HG03571 (cell line): ENCODE data around the gene NFATC1.
"Not testable (repeated sequence)": the region's sequence is repeated elsewhere in the genome, so short reads cannot be mapped to it uniquely, and the experiment has no call there.

Source experiments
- ATAC-seq: cut with Tn5 transposase; IDR thresholded peaks from one replicate; pipeline ENCODE4 v1.9.1; 2021; ENCODE audit not compliant: unreplicated experiment

NFATC1 gene

GRCh38 chr18:79470547-79470946, 74.8 kb downstream of the NFATC1 start:
- ATAC-seq, result no peak

DNA sequence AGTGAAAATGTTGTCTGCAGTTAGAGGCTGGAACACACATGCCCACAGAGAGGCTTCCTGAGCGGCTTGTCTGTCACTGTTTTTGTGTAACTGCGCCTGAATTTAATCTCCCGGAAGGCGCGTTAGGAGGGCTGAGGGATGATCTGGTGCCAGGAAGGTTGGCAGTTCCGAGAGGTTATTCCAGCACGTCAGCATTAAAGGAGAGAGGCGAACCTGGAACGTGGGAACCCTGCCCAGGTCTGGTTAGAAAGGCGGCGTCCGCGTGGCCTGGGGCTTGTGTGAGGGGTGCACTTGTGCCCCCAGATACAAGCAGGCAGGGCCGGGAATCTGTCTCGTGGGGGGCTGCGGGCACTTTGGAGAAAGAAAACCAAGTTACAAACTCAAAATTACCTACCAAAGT, 75.3 kb downstream of the NFATC1 start:
- ATAC-seq, result no peak

DNA sequence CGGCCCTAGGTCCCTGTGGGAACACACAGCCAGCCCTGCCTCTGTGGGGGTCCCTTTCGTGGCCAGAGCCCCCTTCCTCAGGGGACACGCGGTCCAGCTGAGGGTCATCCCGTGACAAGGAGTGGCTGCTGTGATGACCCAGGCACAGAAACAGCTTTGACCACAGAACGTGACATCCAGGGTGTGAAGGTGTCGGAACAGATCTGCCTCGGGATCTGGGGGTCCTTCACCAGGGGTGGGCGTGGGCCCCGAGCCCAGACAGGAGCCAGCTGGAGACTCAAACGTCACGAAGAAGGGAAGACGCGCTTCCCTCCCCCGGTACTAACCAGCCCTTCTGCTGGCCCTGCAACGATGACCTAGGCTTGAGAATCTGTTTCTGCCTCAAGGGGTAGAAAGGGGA, 75.9 kb downstream of the NFATC1 start:
- no peak for ATAC-seq

- no peak for ATAC-seq
Observed at GRCh38 chr18:79472176-79472575, 76.4 kb downstream of the NFATC1 start.

- no peak for ATAC-seq
Observed at GRCh38 chr18:79472946-79473345, 77.2 kb downstream of the NFATC1 start.

DNA sequence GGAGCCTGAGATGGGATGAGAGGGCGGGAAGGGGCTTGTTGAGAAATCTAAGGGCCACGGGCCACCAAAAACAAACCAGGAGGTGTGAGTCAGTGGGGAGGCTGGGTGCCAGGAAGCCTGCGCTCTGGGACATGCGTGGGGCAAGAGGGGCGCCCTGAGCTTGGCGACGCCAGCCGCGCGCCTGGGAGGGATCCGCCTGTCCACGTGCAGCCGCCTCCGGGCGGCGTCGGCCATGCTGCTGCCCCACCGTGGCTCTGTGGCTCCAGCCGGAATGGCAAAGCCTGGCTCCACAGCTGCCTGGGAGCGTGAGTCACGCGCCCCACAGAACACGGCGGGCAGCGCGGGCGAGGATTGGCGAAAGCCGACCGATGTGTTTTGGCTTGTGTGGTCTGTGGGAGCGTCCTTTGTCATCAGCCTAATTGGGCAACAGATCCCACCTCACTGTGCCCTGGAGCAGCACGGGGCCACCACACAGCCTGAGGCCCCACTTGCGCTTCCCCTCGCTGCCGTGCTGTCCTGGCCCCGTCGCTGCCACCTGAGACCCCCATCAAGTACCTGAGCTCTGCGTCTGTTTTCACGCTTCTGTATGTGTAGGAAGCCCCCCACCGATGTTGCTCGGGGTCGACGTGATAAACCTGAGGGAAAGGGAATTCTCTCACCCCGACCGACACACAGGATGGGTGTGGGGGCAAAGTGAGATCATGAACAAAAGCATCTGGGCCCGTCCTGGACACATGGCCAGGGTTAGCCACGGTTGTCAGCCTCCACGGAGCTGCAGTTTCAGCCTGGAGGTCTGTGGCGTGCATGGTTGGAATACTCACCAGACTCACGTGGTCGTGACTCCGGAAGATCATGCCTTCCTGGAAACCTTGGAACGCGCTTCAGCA, 80.5 kb downstream of the NFATC1 start:
- no peak for ATAC-seq

- no peak for ATAC-seq
Observed at GRCh38 chr18:79476918-79477571, 81.3 kb downstream of the NFATC1 start.

DNA sequence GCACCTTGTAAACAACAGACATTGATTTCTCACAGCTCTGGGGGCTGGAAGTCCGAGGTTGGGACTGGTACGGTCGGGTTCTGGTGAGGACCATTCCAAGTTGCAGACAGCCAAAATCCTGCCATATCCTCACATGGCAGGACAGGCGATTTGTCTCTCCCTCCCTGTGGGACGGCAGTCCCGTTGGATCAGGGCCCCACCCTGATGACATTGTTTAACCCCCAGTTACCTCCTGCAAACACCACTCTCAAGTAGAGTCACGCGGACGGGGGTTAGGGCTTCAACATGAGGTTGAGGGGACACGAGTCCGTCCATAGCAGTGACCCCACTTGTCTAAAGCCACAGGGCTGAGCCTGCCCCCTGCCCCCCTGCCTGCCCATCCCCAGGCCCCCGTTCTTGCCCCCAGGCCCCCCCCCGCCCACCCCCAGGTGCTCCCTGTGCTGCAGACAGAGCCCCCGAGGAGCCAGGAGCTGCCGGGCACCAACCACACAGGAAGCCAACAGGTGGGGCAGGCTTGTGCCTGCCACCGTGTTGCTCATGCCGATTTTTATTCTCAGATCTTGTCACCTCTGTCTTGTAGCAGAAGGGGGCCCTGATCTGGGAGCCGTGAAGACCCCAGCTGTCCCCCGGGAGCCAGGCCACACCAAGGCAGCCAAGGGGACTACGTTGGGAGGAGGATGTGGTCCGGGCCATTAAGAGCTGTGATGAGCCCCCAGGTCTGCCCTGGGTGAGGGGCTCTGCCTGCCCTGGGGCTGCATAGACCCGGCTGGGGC, 82.2 kb downstream of the NFATC1 start:
- ATAC-seq, result no peak

DNA sequence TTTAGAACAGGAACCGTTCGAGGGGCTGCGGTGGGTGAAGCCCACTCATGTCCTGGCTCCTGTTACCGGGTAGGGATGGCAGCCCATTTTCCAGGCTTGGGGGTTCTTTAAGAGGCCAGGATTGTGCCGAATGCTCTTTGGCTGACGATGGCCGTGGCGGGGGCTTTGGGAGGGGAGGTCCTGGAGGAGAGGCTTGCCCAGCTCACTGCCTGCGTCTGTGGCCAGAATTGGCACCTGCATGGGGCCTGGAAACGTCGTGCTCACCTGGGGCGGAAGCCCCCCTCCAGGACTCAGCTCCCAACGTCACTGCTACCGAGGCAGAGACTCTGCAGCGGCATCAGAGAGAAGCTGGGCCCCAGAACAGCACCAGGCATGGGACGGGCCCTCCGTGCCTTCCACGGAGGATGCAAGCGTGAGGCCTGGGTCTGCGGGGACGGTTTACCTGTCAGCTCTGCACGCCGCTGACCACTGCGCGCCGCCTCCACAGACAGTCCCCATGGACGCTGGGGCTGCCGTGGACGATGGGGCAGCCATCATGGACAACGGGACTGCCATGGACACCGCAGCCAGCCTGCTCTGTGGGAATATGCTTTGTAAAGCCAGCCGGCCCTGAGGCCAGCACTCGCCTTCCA, 82.9 kb downstream of the NFATC1 start:
- no peak for ATAC-seq

DNA sequence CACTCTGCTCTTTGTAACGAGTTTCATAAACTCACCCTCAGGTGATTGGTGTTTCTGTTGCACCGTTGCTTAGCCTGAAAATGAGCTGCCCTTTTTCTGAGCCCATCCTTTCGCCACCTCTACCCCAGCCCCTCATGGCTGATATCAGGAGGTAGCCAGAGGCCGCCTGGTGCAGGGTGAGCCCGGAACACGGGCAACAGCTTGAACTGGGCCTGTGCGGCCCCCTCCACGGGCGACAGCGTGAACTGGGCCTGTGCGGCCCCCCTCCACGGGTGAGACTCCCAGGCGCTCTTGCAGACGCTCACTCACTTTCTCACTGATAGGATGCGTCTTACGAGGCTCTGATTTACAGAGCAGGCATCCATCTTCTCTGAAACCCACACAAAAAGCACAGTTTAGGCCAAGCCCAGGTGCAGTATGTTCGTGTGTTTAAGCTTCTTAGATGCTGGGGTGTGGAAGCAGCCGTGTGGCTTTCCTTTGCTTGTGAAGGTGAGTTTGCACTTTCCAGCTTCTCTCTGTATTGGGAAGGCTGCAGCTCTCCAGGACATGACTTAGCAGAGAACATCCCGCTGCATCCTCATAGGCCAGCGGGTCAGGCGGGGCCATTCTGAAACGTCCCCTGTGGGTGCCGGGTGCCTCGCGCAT, 83.5 kb downstream of the NFATC1 start:
- no peak for ATAC-seq

DNA sequence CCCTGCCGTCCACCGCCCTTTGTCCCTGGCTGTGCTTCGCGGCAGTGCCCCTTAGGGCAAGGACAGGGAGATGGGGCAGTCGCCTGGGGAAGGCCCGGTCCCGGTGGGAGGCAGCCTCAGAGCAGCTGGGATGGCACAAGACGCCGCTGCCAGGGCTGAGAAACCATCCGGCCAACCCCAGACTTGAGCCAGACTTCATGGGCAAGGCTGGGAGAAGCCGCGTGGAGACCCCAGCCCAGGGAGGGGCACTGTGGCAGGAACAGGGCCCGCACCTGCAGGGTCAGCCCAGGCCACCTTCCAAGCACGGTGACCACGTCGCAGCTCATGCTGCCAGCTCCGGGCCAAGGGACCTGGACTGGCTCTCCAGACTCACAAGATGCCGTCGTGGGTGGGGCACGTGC, 84.0 kb downstream of the NFATC1 start:
- no peak for ATAC-seq

DNA sequence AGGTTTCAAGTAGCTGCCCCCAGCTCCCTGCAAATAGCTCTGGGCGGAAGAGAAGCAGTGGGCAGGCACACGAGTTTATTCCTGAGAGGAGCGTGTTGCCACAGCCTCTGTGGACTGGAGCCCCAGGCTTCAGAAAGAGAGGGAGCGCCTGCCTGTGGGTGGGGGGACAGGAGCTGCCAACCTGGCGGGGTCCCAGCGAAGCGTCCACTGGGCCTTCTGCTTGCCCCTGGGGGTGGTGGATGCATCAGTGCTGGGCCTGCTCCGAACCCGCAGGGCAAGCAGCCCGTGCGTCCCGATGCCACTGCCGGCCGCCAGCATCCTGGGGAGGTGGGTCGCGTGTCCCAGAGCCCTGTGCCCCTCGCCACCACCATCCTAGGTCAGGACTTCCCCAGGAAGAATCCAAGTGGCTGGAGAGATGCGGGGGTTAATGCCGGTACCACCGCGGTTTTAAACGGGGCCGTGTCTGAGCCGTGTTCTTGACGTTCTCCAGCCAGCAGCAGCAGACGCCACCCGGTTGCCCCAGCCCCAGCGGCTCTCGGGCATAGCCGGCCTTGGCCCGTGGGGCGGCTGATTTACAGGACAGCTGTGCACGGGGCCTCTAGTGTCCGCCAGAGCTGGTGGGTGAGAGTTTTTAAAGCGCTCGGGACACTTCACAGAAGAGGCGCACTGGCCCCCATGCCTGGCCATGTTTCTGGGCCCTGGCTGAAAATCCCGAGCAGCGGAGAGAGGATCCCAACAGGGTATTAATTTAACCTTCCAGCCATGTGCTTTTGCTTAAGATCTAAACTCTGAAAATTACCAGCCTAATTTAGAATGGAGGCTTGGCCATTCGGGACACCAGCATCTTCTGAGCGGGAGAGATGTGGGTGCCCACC, 84.7 kb downstream of the NFATC1 start:
- no peak for ATAC-seq

- ATAC-seq, result no peak
Observed at GRCh38 chr18:79481046-79481790, 85.5 kb downstream of the NFATC1 start.

- ATAC-seq, result not testable (repeated sequence)
Observed at GRCh38 chr18:79483393-79483792, 87.7 kb downstream of the NFATC1 start.

DNA sequence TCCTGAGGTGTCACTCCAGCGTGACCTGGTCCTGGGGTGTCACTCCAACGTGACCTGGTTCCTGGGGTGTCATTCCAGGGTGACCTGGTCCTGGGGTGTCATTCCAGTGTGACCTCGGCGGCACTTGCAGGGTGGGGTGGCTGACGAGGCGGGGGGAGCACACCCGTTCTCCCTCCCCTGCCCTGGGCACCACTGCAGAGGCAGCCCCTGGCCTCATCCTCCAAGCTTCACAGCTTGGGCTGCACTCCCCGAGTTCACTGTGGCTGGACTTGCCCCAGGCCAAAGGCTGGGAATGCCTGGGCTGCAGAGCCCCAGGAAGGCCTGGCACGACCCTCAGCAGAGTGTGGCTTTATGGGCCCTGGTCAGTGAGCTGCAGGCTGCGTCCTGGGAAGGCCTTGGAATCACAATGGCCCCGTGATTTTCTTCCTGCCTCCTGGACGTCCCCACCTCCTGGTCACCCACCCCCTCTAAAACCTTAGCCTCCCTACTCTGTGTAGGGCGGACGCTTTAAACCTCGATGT, 88.3 kb downstream of the NFATC1 start:
- ATAC-seq, result no peak

GRCh38 chr18:79484661-79485621, 89.2 kb downstream of the NFATC1 start:
- ATAC-seq, result no peak

DNA sequence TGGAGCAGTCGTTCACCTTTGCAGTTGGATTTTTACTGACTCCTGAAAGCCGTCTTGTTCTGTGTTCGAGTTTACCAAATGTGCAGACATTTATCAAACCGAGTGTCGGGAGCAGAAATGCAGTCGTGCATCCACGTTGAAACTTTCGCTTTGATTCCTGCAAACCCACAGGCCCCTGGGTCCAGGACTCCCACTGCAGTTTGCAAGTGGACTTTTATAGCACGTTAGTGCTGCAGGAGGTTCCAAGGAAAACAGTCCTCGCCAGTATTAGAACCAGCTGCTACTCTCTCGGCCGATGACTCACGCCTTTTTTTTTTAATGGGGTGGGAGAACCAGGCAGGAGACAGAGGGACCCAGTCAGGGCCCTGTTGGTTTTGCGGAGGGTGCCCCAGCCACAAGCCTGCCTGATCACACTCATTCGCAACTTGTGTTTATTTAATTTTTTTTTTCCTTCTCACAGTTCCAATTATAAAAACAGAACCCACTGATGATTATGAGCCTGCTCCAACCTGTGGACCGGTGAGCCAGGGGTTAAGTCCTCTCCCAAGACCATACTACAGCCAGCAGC, 90.1 kb downstream of the NFATC1 start:
- no peak for ATAC-seq
